Right lung (tissue), 5 donors: ENCODE measurements around the gene MARCHF5. TPM values are rescaled to one million over a fixed set of nuclear protein-coding genes. Genes with fewer than 3 reads are reported as not detected.
"Not testable (repeated sequence)": the region's sequence is repeated elsewhere in the genome, so short reads cannot be mapped to it uniquely, and the experiment has no call there.

Experiments
- DNase-seq, 2 donors: peaks; one replicate each; pipeline ENCODE4 v3.0.0-alpha.2; 2013
- polyA plus RNA-seq, 5 donors: library from polyadenylated mRNA; unstranded; fragments of 120-200 nt; gene quantifications; one replicate each; pipeline versions ENCODE4 v1.2.1 to v1.2.3, GENCODE V29; 2013; ENCODE audit warnings: inconsistent platforms in 1 of 5, low replicate concordance in 1 of 5; ENCODE audit not compliant: insufficient read length in 5 of 5, insufficient read depth in 1 of 5

MARCHF5 gene
- polyA plus RNA-seq, 5 donors, result 54.6 to 83.2 (median 68.0) TPM

- DNase-seq, result no peak
Measured at GRCh38 chr10:92382631-92383030, 91.7 kb downstream of the MARCHF5 start.

- DNase-seq, result no peak
Measured at GRCh38 chr10:92384741-92385140, 93.8 kb downstream of the MARCHF5 start.

DNA sequence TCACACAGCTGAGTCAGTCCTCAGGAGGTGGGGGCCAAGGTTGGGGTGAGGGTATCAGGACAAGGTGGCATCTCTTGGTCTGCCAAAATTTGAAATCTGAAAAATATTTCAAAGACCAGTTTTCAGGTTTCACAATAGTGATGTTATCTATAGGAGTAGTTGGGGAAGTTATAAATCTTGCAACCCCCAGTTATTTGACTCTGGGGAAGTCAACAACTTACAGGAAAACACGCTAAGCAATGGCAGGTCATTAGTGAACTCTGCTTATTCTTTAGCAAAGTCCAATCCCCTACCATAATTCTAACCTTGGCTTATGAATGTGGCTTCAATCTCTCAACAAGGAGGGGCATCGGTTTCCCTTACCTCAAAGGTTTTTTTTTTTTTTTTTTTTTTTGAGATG lies 94.9 kb downstream of the MARCHF5 start:
- DNase-seq, result no peak

DNA sequence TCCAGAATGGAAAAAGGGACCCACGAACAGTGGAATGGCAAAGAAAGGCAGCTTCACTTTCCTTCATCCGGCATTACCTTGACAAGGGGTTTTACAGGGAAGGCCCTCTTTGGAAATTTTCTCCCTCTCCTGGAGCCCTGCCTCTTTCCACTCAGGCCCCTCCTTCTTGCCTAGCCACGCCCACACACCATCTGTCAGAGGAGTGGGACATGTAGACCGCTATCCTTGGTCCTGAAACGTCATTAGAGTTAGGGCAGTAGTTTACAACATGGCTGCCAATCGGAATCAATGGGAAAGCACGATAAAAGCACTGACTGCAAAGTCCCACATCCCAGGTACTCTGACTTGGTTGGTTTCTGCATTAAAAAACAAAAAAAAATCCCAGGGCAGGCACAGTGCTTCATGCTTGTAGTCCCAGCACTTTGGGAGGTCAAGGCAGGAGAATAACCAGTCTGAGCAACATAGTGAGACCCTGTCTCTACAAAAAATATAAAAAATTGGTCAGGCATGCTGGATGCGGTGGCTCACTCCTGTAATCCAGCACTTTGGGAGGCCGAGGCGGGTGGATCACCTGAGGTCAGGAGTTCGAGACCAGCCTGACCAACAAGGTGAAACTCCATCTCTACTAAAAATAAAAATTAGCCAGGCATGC lies 96.4 kb downstream of the MARCHF5 start:
- DNase-seq, result peak in 1 of 2 donors; percentile 41

DNA sequence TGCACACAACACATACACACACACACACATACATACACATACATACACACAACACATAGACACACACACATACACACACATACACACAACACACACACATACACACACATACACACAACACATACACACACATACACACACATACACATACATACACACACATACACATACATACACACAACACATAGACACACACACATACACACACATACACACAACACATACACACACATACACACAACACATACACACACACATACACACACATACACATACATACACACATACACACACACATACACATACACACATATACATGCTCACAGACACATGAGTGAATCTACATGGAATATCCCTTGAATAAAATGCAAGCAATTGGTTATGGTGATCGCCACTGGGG lies 102.2 kb downstream of the MARCHF5 start:
- DNase-seq, result not testable (repeated sequence)

- no peak for DNase-seq
Measured at GRCh38 chr10:92395271-92395670, 104.3 kb downstream of the MARCHF5 start.

GRCh38 chr10:92402234-92402633 lies 111.3 kb downstream of the MARCHF5 start:
- not testable (repeated sequence) for DNase-seq

Other genes with a start within 250 kb of the MARCHF5 start
- 1 to 10 TPM; 2.7 to 4.2 (median 3.3) TPM for gene CPEB3, start 89 bp upstream of the MARCHF5 start, polyA plus RNA-seq